WTC11 (cell line): ENCODE measurements around the gene ZNF14. TPM values are rescaled to one million over a fixed set of nuclear protein-coding genes. Genes with fewer than 3 reads are reported as not detected.

Experiments used
- ATAC-seq: fragments of 200-7000 bp; cut with Tn5 transposase; 2 replicates; pipeline ENCODE4 v1.10.0; 2021; ENCODE audit warnings: mild to moderate bottlenecking, moderate library complexity
- CTCF ChIA-PET: fragments of 300-600 bp; sonication (Branson Sonifier 250); formaldehyde crosslinking; loops from one replicate; lab custom pipeline; 2021; ENCODE audit warnings: antibody characterized with exemption; lab: Charles Lee
- POLR2A ChIA-PET: fragments of 350-600 bp; sonication (Branson Sonifier 250); formaldehyde crosslinking; loops from one replicate; lab custom pipeline; 2021; ENCODE audit warnings: antibody characterized with exemption; lab: Charles Lee
- DNase-seq: peaks from one replicate; pipeline ENCODE4 v3.0.0; 2021; ENCODE audit warnings: low spot score
- H3K27ac Mint-ChIP-seq: 2 replicates; pipeline ENCODE4 v1.8.0; 2021; ENCODE audit warnings: mixed read lengths
- H3K27me3 Mint-ChIP-seq: 2 replicates; pipeline ENCODE4 v1.8.0; 2021; ENCODE audit warnings: low read depth, mild to moderate bottlenecking, moderate library complexity, mixed read lengths
- H3K36me3 Mint-ChIP-seq: 2 replicates; pipeline ENCODE4 v1.8.0; 2021; ENCODE audit warnings: mixed read lengths
- H3K4me1 Mint-ChIP-seq: 2 replicates; pipeline ENCODE4 v1.8.0; 2022; ENCODE audit warnings: mixed read lengths
- H3K4me3 Mint-ChIP-seq: 2 replicates; pipeline ENCODE4 v1.8.0; 2021; ENCODE audit warnings: mild to moderate bottlenecking, moderate library complexity, mixed read lengths
- H3K9me3 Mint-ChIP-seq: 2 replicates; pipeline ENCODE4 v1.8.0; 2021; ENCODE audit warnings: mixed read lengths
- ESRRA ChIP-seq: sonication (generic); formaldehyde crosslinking; IDR thresholded peaks from 2 replicates; pipeline ENCODE4 v1.8.1; 2022; ENCODE audit warnings: mild to moderate bottlenecking, missing genetic modification reagents, borderline replicate concordance
- FOXJ3 ChIP-seq: sonication (generic); formaldehyde crosslinking; IDR thresholded peaks from 2 replicates; pipeline ENCODE4 v1.9.0; 2021; ENCODE audit warnings: missing genetic modification reagents, mild to moderate bottlenecking, borderline replicate concordance
- FOXP1 ChIP-seq: sonication (generic); formaldehyde crosslinking; IDR thresholded peaks from 2 replicates; pipeline ENCODE4 v1.8.0; 2022; ENCODE audit warnings: missing genetic modification reagents, mild to moderate bottlenecking, moderate library complexity, borderline replicate concordance
- GABPB1 ChIP-seq: sonication (generic); formaldehyde crosslinking; IDR thresholded peaks from 2 replicates; pipeline ENCODE4 v1.8.1; 2023; ENCODE audit warnings: mild to moderate bottlenecking, missing genetic modification reagents
- GTF2I ChIP-seq: fragments of 250-450 bp; sonication (Bioruptor Pico); conservative IDR thresholded peaks from 2 replicates; pipeline ENCODE4 v1.4.0; 2021; ENCODE audit warnings: mild to moderate bottlenecking
- HMGA2 ChIP-seq: fragments of 250-450 bp; sonication (Bioruptor Pico); IDR thresholded peaks from 2 replicates; pipeline ENCODE4 v1.4.0; 2021; ENCODE audit warnings: mild to moderate bottlenecking, moderate library complexity
- IRF2 ChIP-seq: sonication (generic); formaldehyde crosslinking; IDR thresholded peaks from 2 replicates; pipeline ENCODE4 v1.8.0; 2022; ENCODE audit warnings: low read depth, missing genetic modification reagents, borderline replicate concordance
- JUN ChIP-seq: sonication (generic); formaldehyde crosslinking; IDR thresholded peaks from 2 replicates; pipeline ENCODE4 v1.8.0; 2023; ENCODE audit warnings: mild to moderate bottlenecking, missing genetic modification reagents
- MYBL2 ChIP-seq: sonication (generic); formaldehyde crosslinking; IDR thresholded peaks from 2 replicates; pipeline ENCODE4 v1.8.1; 2023; ENCODE audit warnings: mild to moderate bottlenecking, moderate library complexity, missing genetic modification reagents
- NFYB ChIP-seq: sonication (generic); formaldehyde crosslinking; conservative IDR thresholded peaks from 2 replicates; pipeline ENCODE4 v1.8.0; 2022; ENCODE audit warnings: low read depth, missing genetic modification reagents
- NR1H2 ChIP-seq: sonication (generic); formaldehyde crosslinking; IDR thresholded peaks from 2 replicates; pipeline ENCODE4 v1.9.0; 2021; ENCODE audit warnings: mild to moderate bottlenecking, moderate library complexity, missing genetic modification reagents
- NR3C1 ChIP-seq: sonication (generic); formaldehyde crosslinking; conservative IDR thresholded peaks from 2 replicates; pipeline ENCODE4 v1.8.1; 2023; ENCODE audit warnings: low read depth, mild to moderate bottlenecking, missing genetic modification reagents
- RELA ChIP-seq: sonication (generic); formaldehyde crosslinking; IDR thresholded peaks from 2 replicates; pipeline ENCODE4 v1.8.1; 2022; ENCODE audit warnings: missing genetic modification reagents, mild to moderate bottlenecking, borderline replicate concordance
- TEAD4 ChIP-seq: sonication (generic); formaldehyde crosslinking; IDR thresholded peaks from 2 replicates; pipeline ENCODE4 v1.8.0; 2022; ENCODE audit warnings: mild to moderate bottlenecking, missing genetic modification reagents
- ZNF263 ChIP-seq: sonication (generic); formaldehyde crosslinking; IDR thresholded peaks from 2 replicates; pipeline ENCODE4 v1.8.1; 2022; ENCODE audit warnings: low read depth, mild to moderate bottlenecking, moderate library complexity, missing genetic modification reagents
- ZNF416 ChIP-seq: fragments of 250-450 bp; sonication (Bioruptor Pico); IDR thresholded peaks from 2 replicates; pipeline ENCODE4 v1.9.0; 2021; ENCODE audit warnings: mild to moderate bottlenecking, inconsistent platforms
- total RNA-seq: library from RNA; stranded (reverse); gene quantifications from 3 replicates; pipeline ENCODE4 v1.2.3, GENCODE V29; 2021
- TF ChIP-seq, protein P1 (sequence below): fragments of 250-450 bp; sonication (Bioruptor Pico); IDR thresholded peaks from 2 replicates; pipeline ENCODE4 v1.9.0; 2021; ENCODE audit warnings: moderate library complexity, mild to moderate bottlenecking, inconsistent platforms, borderline replicate concordance
- TF ChIP-seq, protein P2 (sequence below): fragments of 200-600 bp; IDR thresholded peaks from 2 replicates; pipeline ENCODE4 v1.8.0; 2022; ENCODE audit warnings: antibody characterized with exemption
- TF ChIP-seq, protein P3 (sequence below): sonication (generic); formaldehyde crosslinking; IDR thresholded peaks from 2 replicates; pipeline ENCODE4 v1.8.1; 2023; ENCODE audit warnings: mild to moderate bottlenecking, missing genetic modification reagents, moderate library complexity
- TF ChIP-seq, protein P4 (sequence below): fragments of 250-450 bp; sonication (Bioruptor Pico); IDR thresholded peaks from 2 replicates; pipeline ENCODE4 v1.9.0; 2021; ENCODE audit warnings: mild to moderate bottlenecking
- TF ChIP-seq, protein P5 (sequence below): sonication (generic); formaldehyde crosslinking; IDR thresholded peaks from 2 replicates; pipeline ENCODE4 v1.8.0; 2022; ENCODE audit warnings: mild to moderate bottlenecking, missing genetic modification reagents
- TF ChIP-seq, protein P6 (sequence below): sonication (generic); formaldehyde crosslinking; IDR thresholded peaks from 2 replicates; pipeline ENCODE4 v1.8.1; 2023; ENCODE audit warnings: mild to moderate bottlenecking, missing genetic modification reagents, moderate library complexity
- TF ChIP-seq, protein P7 (sequence below): sonication (generic); formaldehyde crosslinking; IDR thresholded peaks from 2 replicates; pipeline ENCODE4 v1.8.1; 2022; ENCODE audit warnings: missing genetic modification reagents, borderline replicate concordance

The ZNF14 gene
- total RNA-seq, 1 experiment from 2014 or later: 5.7 TPM

DNA sequence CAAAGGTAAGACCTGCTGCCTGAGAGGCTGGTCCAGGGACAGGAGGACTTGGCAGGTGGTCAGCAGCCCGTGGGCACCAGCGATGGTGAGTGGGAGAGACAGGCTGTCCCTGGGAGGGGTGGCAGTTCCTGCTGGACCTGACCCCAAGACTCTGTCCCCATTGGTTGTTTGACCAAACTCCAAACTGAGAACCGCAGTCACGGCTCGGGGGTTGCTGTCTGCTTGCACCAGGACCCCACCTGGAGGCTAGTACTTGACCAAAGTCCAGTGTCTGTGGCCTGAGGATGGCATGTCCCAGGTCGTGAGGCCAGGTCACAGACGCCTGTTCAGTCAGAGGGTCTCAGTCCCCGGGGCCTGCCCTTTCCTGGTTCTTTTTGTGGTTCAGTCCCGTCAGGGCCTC lies 9.9 kb upstream of the ZNF14 start (continued):
- TF ChIP-seq NR1H2 (no peak), IRF2 (CRISPR knock-in tag) (no peak)
- TF ChIP-seq, protein P1, sequence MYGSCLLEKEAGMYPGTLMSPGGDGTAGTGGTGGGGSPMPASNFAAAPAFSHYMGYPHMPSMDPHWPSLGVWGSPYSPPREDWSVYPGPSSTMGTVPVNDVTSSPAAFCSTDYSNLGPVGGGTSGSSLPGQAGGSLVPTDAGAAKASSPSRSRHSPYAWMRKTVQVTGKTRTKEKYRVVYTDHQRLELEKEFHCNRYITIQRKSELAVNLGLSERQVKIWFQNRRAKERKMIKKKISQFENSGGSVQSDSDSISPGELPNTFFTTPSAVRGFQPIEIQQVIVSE (CRISPR knock-in tag): no peak

DNA sequence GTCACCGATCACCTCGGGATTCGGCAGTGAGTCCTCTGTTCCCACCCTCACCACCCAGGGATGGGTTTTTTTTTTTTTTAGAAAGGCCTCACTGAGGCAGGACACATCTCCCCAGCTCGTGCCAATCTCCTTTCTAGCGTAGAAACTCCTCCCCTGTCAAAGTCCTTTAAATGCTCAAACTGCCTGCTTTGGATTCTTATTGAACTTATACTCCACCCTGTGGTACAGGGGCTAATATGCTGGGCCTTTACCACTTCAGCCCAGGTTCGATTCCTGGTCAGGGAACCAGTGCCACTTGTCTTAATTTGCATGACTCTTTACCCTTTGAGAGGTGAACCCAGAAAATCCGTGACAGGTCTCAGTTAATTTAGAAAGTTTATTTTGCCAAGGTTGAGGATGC lies 8.3 kb upstream of the ZNF14 start:
- POLR2A ChIA-PET: interaction anchor here (0.6 kb wide), 2 partner anchors 65 to 173 kb away, joined by 3 to 6 read pairs; no protein-coding TSS in a partner anchor
- H3K27ac Mint-ChIP-seq: no peak overlapping the region

DNA sequence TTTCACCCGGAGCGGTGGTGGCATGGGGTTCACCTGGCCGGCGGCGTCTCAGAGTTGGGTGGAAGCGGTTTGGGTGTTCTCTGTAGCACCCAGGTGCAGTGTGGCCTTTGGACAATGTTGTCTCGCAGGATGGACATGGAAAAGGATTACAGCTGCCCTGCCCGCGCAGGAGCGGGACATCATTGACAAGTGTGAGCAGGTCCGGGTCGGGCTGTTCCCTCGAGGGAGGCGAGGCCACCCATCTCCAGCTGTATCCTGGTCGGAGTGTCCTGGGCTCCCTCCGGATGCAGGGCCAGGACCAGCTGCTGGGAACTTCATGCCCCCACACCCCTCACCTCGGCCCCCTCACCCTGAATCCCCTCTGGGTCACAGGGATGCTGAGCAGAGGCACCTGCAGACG lies 7.8 kb upstream of the ZNF14 start:
- Mint-ChIP-seq H3K36me3 (no peaks in the 10 kb centered on the region), H3K4me3 (no peak overlapping the region), H3K27me3 (peaks cover 18% of the 10 kb centered on the region), H3K27ac (no peak overlapping the region), H3K4me1 (no peaks in the 10 kb centered on the region), H3K9me3 (no peaks in the 10 kb centered on the region)
- POLR2A ChIA-PET: interaction anchor here (0.6 kb wide), 2 partner anchors 64 to 173 kb away, joined by 3 to 6 read pairs; no protein-coding TSS in a partner anchor
- ATAC-seq (no peak), DNase-seq (no peak)
- CTCF ChIA-PET: interaction anchor here (0.6 kb wide), 1 partner anchor 579 kb away, joined by 3 read pairs; no protein-coding TSS in a partner anchor
- TF ChIP-seq ZNF263 (no peak), NFYB (no peak), GABPB1 (CRISPR knock-in tag) (no peak), MYBL2 (CRISPR knock-in tag) (no peak), GTF2I (no peak), NR3C1 (CRISPR knock-in tag) (no peak), RELA (CRISPR knock-in tag) (no peak), FOXP1 (CRISPR knock-in tag) (no peak), FOXJ3 (CRISPR knock-in tag) (no peak), ZNF416 (CRISPR knock-in tag) (no peak), TEAD4 (CRISPR knock-in tag) (no peak)
- TF ChIP-seq, protein P2, sequence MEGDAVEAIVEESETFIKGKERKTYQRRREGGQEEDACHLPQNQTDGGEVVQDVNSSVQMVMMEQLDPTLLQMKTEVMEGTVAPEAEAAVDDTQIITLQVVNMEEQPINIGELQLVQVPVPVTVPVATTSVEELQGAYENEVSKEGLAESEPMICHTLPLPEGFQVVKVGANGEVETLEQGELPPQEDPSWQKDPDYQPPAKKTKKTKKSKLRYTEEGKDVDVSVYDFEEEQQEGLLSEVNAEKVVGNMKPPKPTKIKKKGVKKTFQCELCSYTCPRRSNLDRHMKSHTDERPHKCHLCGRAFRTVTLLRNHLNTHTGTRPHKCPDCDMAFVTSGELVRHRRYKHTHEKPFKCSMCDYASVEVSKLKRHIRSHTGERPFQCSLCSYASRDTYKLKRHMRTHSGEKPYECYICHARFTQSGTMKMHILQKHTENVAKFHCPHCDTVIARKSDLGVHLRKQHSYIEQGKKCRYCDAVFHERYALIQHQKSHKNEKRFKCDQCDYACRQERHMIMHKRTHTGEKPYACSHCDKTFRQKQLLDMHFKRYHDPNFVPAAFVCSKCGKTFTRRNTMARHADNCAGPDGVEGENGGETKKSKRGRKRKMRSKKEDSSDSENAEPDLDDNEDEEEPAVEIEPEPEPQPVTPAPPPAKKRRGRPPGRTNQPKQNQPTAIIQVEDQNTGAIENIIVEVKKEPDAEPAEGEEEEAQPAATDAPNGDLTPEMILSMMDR: no peak
- TF ChIP-seq, protein P3, sequence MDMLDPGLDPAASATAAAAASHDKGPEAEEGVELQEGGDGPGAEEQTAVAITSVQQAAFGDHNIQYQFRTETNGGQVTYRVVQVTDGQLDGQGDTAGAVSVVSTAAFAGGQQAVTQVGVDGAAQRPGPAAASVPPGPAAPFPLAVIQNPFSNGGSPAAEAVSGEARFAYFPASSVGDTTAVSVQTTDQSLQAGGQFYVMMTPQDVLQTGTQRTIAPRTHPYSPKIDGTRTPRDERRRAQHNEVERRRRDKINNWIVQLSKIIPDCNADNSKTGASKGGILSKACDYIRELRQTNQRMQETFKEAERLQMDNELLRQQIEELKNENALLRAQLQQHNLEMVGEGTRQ (CRISPR knock-in tag): no peak
- TF ChIP-seq, protein P4, sequence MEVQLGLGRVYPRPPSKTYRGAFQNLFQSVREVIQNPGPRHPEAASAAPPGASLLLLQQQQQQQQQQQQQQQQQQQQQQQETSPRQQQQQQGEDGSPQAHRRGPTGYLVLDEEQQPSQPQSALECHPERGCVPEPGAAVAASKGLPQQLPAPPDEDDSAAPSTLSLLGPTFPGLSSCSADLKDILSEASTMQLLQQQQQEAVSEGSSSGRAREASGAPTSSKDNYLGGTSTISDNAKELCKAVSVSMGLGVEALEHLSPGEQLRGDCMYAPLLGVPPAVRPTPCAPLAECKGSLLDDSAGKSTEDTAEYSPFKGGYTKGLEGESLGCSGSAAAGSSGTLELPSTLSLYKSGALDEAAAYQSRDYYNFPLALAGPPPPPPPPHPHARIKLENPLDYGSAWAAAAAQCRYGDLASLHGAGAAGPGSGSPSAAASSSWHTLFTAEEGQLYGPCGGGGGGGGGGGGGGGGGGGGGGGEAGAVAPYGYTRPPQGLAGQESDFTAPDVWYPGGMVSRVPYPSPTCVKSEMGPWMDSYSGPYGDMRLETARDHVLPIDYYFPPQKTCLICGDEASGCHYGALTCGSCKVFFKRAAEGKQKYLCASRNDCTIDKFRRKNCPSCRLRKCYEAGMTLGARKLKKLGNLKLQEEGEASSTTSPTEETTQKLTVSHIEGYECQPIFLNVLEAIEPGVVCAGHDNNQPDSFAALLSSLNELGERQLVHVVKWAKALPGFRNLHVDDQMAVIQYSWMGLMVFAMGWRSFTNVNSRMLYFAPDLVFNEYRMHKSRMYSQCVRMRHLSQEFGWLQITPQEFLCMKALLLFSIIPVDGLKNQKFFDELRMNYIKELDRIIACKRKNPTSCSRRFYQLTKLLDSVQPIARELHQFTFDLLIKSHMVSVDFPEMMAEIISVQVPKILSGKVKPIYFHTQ (CRISPR knock-in tag): no peak
- TF ChIP-seq, protein P5, sequence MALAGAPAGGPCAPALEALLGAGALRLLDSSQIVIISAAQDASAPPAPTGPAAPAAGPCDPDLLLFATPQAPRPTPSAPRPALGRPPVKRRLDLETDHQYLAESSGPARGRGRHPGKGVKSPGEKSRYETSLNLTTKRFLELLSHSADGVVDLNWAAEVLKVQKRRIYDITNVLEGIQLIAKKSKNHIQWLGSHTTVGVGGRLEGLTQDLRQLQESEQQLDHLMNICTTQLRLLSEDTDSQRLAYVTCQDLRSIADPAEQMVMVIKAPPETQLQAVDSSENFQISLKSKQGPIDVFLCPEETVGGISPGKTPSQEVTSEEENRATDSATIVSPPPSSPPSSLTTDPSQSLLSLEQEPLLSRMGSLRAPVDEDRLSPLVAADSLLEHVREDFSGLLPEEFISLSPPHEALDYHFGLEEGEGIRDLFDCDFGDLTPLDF (CRISPR knock-in tag): no peak

More for the DNA sequence above, 8.3 kb upstream of the ZNF14 start:
- H3K36me3 Mint-ChIP-seq: no peaks in the 10 kb centered on the region
- TF ChIP-seq ESRRA (CRISPR knock-in tag): no peak
- no peak for TF ChIP-seq NR3C1 (CRISPR knock-in tag)
- TF ChIP-seq, protein P6, sequence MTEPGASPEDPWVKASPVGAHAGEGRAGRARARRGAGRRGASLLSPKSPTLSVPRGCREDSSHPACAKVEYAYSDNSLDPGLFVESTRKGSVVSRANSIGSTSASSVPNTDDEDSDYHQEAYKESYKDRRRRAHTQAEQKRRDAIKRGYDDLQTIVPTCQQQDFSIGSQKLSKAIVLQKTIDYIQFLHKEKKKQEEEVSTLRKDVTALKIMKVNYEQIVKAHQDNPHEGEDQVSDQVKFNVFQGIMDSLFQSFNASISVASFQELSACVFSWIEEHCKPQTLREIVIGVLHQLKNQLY (CRISPR knock-in tag): no peak
- no peak for TF ChIP-seq HMGA2 (CRISPR knock-in tag)
- TF ChIP-seq, protein P7, sequence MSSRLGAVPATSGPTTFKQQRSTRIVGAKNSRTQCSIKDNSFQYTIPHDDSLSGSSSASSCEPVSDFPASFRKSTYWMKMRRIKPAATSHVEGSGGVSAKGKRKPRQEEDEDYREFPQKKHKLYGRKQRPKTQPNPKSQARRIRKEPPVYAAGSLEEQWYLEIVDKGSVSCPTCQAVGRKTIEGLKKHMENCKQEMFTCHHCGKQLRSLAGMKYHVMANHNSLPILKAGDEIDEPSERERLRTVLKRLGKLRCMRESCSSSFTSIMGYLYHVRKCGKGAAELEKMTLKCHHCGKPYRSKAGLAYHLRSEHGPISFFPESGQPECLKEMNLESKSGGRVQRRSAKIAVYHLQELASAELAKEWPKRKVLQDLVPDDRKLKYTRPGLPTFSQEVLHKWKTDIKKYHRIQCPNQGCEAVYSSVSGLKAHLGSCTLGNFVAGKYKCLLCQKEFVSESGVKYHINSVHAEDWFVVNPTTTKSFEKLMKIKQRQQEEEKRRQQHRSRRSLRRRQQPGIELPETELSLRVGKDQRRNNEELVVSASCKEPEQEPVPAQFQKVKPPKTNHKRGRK: no peak
- no peak for TF ChIP-seq JUN (CRISPR knock-in tag)
- no peak overlapping the region for H3K4me3 Mint-ChIP-seq
- no peaks in the 10 kb centered on the region for H3K4me1 Mint-ChIP-seq
- ATAC-seq (no peak), DNase-seq (no peak)
- no peaks in the 10 kb centered on the region for H3K9me3 Mint-ChIP-seq
- H3K27me3 Mint-ChIP-seq: peaks cover 17% of the 10 kb centered on the region
- CTCF ChIA-PET: interaction anchor here (0.6 kb wide), 1 partner anchor 579 kb away, joined by 3 read pairs; no protein-coding TSS in a partner anchor
